Erythroblast (primary cell): ENCODE measurements around the gene MAP7D1.

Experiments
- GATA1 ChIP-seq: IDR thresholded peaks from 2 replicates; pipeline ENCODE4 v1.6.1; 2011; ENCODE audit warnings: low read depth, mild to moderate bottlenecking, control low read depth, low read length, moderate library complexity
- POLR2A ChIP-seq: IDR thresholded peaks from 2 replicates; pipeline ENCODE4 v1.6.1; 2011; ENCODE audit warnings: mild to moderate bottlenecking, low read length

- TF ChIP-seq POLR2A (no peak), GATA1 (no peak)
Observed at GRCh38 chr1:36211841-36212240, 55.9 kb downstream of the MAP7D1 start.
